Activated naive CD8-positive, alpha-beta T cell treated with anti-CD3 and anti-CD28 coated beads, Interleukin-2, amount 50 U/mL, for 16 hours (primary cell): ENCODE data around the gene DNMT3L.

Source experiments
- DNase-seq: peaks from one replicate; pipeline ENCODE4 v3.0.0-alpha.2; 2020; ENCODE audit warnings: low read depth, low spot score

Gene DNMT3L

DNA sequence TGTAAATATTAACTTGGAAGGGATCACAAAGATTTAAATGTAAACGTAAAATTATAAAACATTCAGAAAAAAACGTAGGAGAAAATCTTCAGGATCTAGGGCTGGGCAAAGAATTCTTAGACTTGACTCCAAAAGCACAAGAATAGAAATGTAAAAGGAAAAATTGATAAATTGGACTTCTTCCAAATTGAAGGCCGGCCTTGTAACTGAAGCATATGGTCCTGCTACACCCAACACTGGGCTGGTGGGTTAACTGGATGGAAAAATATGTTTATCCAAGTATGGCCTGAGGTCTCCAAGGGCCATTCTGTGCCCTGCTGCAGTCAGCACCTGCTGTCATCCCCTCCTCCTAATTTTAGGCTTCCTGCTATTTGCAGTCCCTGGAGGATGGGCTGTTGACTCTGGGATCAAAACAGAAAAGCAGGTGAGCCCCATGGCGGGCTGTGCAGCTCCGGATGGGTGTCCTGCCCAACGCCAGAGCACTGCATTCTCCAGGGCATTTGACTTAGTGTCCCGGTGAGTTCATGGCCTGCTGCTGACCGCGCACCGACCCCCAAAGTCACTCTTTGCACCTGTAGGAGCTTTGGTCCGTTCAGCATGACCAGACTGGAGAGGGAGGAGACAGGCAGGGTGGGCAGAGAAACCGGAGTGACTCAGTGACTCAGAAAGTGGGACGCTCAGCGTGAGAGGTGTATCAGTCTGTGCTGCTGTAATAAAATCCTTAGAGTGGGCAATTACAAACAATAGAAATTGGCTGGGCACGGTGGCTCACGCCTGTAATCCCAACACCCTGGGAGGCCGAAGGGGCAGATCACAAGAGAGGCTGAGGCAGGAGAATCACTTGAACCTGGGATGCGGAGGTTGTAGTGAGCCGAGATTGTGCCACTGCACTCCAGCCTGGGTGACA is 17.9 kb upstream of the DNMT3L start:
- DNase-seq: no peak

DNA sequence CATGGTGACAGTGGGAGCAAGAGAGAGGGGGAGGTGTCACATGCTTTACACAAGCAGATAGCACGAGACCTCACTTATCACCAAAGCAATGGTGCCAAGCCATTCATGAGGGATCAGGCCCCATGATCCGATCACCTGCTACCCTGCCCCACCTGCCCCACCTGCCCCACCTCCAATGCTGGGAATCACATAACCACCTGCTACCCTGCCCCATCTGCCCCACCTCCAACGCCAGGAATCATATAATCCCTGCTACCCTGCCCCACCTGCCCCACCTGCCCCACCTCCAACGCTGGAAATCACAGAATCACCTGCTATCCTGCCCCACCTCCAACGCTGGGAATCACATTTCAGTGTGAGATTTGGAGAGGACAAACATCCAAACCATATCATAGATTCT is 13.3 kb upstream of the DNMT3L start:
- no peak for DNase-seq

DNA sequence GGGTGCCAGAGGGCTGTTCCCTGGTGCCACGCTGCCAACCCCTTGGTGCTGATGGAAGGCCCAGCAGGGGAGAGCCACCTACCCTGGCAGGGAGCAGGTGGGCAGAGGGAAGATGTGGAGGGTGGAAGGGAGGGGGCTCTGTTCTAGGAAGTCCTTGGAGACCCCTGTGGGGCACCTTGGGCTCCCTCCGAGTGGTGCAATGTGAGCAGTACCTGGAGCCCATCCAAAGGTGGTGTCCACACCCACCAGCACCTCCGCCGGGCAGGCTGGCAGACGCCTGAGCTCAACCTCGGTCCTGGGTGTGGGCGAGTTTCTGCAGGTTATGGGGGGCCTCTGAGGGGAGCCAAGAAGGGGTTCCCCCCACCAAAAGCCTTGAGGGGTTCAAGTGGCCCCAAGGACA is 11.3 kb upstream of the DNMT3L start:
- DNase-seq: no peak

DNA sequence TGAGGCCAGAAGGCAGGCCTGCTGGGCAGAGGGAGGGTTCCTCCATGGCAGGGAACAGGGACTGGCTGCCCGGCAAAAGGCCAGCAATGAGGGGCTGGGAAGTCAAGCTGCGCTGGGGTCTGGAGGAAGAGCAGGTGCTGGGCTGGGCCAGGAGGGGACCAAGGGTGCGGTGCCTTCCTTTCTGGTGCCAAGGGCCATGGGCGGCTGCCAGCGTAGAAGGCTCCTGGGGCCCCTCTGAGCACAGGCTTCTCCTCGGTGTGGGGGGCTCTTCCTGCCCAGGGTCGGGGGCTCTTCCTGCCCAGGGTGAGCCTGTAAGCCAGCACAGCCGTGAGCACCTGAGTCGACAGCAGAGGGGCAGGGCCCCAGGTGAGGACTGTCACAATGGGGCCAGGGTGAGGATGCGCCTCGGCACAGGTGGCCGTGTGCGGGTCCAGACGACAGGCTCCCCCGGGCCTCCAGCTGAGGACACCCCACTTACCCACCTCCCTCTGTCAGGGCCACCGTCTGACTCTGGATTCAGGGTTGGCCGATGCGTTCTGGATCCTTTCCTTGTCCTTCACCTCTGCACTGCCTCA is 10.7 kb upstream of the DNMT3L start:
- DNase-seq: no peak

DNA sequence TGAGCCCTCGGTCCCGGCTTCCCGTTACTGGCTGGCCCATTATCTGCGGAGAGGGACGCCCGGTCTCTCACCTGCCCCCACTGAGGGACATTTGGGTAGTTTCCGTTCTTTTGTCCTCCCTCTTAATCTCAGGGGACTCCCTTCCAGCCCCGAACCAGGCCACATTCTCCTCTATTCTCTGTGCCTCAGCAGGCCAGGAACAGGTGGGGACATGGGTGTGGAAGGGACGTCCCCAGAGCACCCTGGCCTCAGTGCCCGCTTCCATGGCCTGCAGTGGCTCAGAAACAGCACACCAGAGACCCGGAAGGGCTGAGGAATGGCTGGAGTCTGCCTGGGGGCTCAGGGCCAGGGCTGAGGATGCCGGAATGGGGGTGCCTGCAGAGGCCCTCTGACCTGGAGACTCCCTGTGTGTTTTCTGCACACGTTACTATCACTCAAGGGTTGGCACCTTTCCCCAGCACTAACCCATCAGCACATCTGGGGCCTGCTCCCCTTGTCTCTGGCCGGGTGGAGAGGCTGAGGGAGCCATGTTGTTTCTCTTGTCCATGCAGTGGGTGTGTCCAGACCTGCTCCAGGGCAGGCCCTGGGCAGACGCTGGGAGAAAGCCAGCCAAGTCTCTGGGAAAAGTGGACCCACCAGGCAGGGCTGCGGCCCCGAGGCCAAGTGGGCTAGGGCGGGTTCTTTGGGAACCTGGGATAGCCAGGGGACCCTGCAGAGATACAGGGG is 10.0 kb upstream of the DNMT3L start:
- DNase-seq: no peak

DNA sequence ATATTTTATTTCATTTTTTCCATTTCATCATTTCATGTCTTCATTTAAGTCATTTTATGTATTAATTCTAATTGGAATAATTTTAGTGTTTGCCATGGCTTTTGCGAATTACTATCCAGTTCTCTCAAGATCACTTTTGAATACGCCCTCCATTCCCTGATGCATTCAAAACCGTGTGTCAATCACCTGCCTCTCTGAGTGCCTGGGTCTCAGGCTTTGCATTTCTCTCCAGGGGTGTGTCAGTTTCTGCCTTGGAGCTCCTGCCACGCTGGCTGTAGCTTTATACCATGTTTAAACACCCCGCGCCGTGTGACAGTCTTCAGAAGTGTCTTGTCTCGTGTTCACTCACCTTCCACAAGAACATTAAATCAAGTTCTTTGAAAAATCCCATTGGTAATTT is 7.4 kb upstream of the DNMT3L start:
- no peak for DNase-seq

DNA sequence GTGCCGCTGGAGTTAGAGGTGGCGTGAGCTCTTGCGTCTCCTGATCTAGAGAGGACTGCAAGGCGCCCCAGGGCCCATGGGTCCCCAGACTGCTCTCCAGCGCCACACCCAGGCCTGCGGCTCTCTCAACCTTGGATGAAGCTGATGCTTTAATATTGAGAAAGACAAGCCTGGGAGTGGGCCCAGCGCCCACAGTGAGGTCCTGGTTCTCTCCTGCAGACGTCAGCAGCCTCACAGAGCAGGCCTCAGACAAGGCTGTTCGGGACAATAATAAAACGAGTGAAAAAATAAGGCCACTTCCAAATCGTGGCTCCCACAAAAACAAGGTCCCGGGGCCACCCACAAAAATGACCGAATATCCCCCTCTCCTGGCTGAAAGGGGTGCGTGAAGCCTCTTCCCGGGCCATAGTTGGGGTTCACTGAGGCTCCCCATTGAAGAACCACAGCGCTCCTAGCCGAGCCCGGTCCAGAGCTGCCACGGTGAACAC is 6.0 kb upstream of the DNMT3L start:
- DNase-seq: no peak

DNA sequence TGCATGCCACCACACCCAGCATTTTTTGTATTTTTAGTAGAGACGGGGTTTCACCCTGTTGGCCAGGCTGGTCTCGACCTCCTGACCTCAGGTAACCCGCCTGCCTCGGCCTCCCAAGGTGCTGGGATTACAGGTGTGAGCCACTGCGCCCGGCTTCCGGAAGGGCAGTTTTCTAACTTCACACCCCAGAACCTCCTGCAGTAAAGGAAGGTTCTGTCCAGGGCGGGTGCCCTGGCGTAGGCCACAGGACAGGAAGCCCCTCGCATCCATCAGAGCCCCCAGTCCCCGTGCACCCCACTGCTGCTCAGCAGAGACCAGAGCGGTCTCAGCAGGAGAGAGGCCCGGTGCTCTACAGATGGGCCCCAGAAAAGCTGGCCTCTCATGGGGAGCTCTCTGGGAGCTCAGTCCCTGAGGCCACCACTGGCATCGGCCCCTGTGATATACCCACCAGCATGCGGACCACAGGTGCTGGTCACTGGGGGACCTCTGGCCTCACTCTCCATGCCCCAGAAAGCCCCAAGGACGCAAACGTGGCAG is 4.1 kb upstream of the DNMT3L start:
- no peak for DNase-seq

DNA sequence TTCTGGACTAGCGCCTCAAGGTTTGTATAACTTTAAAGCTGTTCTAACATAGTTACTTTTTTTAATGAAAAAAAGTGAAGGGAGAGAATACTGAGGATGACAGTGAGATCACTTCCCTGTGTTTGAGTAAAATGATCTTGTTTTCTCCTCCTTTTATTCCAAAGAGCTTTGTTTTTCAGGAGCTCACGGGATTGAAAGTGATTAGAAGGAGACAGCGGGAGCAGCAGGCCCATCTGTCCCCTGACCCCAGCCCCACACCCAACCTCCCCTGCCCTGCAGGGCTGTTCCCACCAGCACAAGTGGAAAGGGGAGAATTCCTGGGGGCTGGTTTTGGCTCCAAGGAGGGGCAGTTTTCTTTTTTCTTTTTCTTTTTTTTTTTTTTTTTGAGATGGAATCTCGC is 2.1 kb upstream of the DNMT3L start:
- DNase-seq: no peak

DNA sequence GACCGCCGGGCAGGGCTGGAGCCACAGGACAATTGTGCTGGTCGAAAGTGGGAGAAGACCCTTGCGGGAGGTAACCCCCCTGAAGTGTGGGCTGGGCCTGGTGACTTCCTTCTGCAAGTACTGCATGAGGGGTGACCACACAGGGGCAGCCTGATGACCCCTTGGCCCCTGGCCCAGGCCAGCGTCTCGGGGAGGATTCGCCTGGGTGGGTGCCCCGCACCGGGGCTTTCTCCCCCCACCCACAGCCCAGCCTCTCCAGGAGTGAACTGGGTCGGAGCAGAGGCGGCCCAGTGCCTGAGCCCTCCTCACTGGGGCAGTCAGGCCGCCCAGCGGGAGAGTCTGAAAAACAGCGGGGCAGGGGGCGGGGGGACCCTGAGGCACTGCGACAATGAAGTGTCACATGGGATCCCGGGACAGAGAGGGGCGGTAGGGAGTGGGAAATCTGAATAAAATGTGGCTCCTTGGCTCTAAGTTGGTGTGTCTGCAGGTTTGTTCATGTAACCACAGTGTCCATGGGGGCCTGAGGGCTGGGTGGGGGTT is 1.6 kb upstream of the DNMT3L start:
- no peak for DNase-seq

DNA sequence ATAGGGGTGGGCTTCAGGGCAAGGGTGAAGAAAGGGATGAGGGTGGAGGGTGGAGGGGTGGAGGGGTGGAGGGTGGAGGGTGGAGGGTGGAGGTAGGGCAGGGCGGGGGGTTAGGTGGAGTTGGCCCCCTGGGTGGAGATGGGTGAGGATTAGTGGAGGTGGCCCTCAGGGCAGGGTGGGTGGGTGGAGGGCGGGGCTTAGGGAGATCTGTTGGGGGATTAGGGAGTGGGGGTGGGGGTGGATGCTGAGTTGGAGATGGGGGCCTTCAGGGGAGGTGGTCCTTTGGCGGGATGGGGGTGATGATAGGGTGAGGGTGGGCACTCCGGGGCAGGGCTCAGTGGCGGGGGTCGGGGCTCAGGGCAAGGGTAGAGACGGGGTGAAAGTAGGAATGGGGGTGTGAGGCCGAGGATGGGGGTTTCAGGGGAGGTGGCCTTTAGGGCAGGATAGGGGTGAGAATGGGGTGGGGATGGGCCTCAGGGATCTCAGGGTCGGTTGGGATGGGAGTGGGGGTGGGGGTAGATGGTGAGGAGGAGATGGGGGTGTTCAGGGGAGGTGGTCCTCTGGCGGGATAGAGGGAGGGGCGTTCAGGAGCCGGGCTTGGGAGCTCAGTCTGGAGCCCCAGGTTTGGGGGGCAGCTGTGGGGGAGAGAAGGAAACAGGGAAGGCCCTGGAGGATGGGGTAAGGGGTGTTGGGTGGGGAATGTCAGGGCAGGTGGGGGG is 800 bp upstream of the DNMT3L start:
- DNase-seq: no peak

DNA sequence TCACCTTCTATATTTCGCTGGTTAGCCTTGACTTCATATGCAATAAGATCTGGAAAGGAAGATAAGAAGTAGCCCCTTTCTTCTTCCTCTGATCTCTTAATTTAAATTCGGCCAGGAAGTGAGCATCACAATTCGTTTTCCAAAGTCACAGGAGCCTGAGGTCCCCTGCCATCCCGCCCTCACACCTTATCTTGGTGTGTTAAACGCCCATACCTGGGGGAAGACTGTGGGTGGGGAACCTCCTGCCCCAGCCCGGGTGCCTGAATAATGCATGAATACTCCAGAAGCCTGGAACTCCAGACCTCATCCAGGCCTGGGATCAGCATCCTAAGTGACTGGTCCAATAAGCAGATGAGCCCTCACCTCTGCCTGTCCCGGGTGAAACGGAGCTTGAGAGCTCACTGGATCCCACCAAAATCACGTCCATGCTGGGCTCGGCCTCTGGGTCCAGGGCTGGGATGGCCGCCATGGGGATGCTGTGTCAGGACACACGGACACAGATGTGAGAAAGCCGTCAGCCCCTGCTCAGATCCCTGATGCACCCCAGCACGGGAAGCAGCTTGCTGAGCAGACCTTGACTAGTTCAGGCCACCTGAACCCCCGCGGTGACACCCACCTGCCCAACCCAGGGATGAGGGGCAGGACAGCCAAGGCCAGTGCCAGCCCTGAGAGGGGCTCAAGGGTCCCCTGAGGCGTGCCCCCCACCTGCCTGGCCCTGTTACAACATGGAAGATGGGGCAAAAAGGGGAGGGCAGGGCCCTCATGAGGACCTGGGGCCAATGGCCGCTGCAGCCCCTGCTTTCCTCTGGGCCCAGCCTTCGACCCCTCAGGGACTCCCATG is 686 bp downstream of the DNMT3L start:
- DNase-seq: no peak

DNA sequence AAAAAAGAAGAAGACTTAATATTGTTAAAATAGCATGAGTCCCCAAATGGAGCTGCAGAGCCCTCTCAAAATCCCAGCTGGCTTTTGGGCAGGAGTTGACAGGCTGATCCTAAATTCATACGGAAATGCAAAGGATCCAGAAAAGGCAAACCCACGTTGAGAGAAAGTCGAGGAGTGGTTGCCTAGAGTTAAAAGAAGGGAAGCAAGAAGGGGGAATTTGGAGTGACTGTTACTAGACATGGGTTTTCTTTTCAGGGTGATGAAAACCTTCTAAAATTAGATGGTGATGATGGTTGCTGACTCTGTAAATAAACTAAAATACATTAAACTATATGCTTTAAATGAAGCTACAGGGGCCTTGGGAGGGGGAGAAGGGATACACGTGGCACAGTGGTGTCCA is 1.6 kb downstream of the DNMT3L start:
- no peak for DNase-seq

DNA sequence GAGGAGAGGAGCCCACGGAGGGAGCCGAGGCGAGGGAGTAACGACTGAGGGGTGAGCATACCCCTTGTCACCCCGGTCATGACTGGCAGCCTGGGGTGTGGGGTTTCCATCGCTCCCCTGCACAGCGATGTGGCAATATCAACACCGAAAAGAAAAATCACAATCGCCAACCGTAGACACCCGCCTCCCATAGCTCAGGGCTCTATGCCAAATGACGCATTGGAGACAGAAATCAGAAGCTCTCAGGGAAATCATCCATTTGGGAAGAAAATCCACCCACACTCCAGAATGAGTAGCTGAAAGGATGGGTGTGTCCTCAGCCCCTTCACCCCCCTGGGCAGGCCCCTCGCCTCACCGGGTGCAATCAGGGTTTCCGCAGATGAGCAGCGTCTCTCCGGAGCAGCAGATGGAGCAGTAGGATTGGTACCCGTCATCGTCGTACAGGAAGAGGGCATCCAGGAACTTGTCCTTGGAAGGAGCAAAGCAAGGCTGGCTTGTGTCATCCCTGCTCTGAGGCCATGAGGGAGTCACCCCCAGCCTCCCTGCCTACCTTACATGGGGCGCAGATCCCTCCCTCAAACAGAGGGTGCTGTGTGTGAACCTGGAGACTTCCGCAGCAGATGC is 2.5 kb downstream of the DNMT3L start:
- DNase-seq: no peak

DNA sequence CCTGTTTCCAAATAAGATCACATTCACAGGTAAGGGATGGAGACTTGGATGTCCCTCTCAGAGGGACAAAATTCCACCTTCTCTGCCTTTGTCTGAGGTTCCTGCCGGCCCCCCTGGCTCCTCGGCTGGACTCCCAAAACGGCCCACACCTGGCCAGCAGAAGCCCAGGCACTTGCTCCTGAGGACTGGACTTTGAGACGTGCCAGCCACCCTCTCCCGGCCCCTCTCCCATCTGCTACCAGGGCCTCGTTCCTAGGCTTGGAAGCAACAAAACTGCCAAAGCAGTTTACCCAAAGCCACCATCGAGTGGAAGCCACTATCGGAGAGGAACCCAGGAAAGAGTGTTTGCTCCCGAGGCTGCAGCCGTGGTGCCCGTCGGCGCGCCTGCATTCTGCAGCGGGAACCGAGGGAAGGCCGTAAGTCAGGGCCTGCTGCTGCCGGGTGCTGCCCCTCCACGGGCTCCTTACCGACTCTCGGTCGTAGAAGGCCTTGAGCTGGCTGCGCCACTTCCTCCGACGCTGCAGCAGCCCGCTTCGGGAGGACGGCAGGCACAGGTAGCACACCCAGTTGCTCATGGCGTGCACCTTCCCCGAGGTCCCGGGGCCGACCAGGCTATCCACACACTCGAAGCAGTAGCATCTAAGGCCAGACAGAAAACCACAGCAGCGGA is 3.5 kb downstream of the DNMT3L start:
- DNase-seq: no peak

DNA sequence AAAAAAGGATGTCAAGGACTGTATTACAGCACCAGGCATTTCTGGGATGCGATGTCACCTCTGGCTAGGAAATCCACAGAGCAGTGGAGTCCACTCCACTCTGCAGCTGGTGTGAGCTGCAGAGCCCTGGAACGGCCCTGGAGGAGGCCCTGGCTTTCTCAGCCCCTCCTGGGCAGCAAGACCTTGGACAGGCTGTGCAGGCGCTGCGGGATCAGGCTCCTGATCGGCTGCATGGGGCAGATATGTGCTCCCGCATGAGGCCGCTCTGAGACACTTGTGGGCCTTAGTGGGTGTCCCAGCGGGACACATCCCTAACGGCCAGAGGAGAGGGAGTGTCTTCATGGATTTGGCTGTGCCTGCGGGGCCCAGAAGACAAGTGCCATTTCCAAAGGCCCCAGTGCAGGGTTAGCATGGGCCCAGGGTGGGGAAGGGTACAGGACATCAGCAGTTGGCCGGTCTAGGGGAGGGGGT is 6.2 kb downstream of the DNMT3L start:
- DNase-seq: no peak

DNA sequence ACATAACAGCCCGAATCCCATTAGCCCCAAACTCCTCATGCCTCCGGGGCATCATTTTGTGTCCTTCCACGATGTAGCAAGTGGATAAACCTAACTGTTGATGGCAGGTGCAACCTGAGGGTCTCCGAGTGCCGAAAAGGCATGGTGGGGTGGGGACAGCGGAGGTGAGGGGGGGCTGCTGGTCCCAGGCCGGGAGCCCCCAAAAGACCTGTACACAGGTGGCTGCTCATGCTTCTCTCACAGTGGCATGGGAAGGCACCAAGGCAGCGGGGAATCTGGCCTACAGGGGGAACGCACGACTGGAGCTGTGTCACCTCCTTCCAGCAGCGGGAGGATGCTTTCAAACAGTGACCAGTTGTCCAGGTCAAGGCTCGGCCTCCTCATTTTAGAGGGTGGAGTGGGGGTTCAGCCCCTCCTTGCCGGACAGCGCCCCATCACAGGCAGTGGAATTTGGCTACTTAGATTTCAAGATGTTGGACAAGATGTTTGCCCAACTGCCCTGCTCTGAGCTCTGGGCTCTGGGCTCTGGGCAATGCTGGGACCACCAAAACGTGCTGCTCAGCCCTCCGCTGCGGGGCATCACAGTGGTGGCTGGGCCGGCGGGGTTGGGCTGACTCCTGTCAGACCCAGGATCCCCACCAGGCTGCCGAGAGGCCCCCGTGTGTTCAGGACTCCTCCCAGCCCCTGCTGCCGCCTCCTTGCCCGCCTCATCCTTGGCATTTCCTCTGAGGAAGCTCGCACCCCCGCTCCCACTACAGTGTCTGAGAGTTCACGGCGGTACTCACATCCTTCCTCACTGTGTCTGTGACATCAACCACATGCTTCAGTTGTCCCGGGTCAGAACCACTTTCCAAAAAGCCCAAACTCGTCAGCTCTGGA is 7.6 kb downstream of the DNMT3L start:
- DNase-seq: no peak
